ENCODE measurements around the gene OPTC.

DNA sequence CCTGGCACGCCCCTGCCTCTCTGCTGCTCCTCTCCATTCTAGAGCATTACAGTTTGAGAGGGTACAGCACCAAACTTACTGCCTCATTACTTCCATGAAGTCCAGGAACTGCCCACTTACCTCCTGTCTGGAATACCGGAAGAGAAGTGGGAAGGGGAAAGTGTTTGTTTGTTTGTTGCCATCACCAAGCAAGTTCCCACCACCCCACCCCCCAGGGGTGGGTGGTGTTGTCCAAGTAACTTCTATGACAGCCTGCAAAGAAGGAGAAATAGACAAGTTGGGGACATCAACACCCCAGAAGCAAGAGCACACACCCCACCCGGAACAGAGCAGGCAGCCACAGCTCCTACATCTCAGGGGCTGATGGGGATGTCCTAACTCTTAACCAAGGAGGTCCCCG is 18.0 kb downstream of the OPTC start:
- TF ChIP-seq, protein P1, sequence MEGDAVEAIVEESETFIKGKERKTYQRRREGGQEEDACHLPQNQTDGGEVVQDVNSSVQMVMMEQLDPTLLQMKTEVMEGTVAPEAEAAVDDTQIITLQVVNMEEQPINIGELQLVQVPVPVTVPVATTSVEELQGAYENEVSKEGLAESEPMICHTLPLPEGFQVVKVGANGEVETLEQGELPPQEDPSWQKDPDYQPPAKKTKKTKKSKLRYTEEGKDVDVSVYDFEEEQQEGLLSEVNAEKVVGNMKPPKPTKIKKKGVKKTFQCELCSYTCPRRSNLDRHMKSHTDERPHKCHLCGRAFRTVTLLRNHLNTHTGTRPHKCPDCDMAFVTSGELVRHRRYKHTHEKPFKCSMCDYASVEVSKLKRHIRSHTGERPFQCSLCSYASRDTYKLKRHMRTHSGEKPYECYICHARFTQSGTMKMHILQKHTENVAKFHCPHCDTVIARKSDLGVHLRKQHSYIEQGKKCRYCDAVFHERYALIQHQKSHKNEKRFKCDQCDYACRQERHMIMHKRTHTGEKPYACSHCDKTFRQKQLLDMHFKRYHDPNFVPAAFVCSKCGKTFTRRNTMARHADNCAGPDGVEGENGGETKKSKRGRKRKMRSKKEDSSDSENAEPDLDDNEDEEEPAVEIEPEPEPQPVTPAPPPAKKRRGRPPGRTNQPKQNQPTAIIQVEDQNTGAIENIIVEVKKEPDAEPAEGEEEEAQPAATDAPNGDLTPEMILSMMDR (IDR thresholded peaks at IDR 0.05) = no peak
- no peak for TF ChIP-seq POLR2A (IDR thresholded peaks at IDR 0.05)
